Breast epithelium (tissue), 4 donors: ENCODE data around the gene MAP3K3. TPM values are rescaled to one million over a fixed set of nuclear protein-coding genes. Genes with fewer than 3 reads are reported as not detected.
A peak's percentile ranks its signal among the peaks of the same experiment; 100 is the strongest.

Experiments
- DNase-seq, 2 donors: peaks; one replicate each; pipeline ENCODE4 v3.0.0-alpha.2; 2019; ENCODE audit warnings: low spot score in 2 of 2
- H3K27ac ChIP-seq, 2 donors: fragments of 200-600 bp; sonication (generic) in 1 of 2; one replicate each; pipeline ENCODE4 v1.5.1; 2016 to 2019; ENCODE audit warnings: mild to moderate bottlenecking in 1 of 2
- H3K27me3 ChIP-seq, 2 donors: fragments of 200-600 bp; sonication (generic) in 1 of 2; one replicate each; pipeline versions ENCODE4 v1.5.1 to v1.6.0; 2017 to 2019; ENCODE audit warnings: control low read depth in 1 of 2, mild to moderate bottlenecking in 1 of 2
- H3K36me3 ChIP-seq: fragments of 200-600 bp; one replicate; pipeline ENCODE4 v1.5.1; 2019
- H3K4me1 ChIP-seq, 2 donors: fragments of 200-600 bp; sonication (generic); one replicate each; pipeline ENCODE4 v1.5.1; 2016 to 2019; ENCODE audit warnings: control low read depth in 1 of 2
- H3K4me3 ChIP-seq, 3 donors: fragments of 200-600 bp; sonication (generic); 1 replicate in 2 of 3; 2 replicates in 1 of 3; pipeline ENCODE4 v1.5.1; 2016 to 2019; ENCODE audit warnings: mild to moderate bottlenecking in 3 of 3, moderate library complexity in 2 of 3
- H3K9me3 ChIP-seq, 2 donors: fragments of 200-600 bp; sonication (generic) in 1 of 2; one replicate each; pipeline ENCODE4 v1.5.1; 2016 to 2019; ENCODE audit warnings: control low read depth in 1 of 2
- CTCF ChIP-seq, 3 donors: fragments of 450-650 bp; IDR thresholded peaks; one replicate each; pipeline ENCODE4 v1.5.1; 2016 to 2017; ENCODE audit warnings: antibody characterized with exemption in 3 of 3, mild to moderate bottlenecking in 3 of 3, moderate library complexity in 3 of 3
- POLR2A ChIP-seq: fragments of 450-650 bp; IDR thresholded peaks from one replicate; pipeline ENCODE4 v1.6.1; 2016; ENCODE audit warnings: antibody characterized with exemption, mild to moderate bottlenecking, moderate library complexity
- POLR2AphosphoS5 ChIP-seq, 3 donors: sonication (generic); formaldehyde crosslinking; IDR thresholded peaks; one replicate each; pipeline ENCODE4 v1.6.1; 2017; ENCODE audit warnings: antibody characterized with exemption in 3 of 3
- intact Hi-C: fragments of 100-400 bp; cut with DNase I; formaldehyde crosslinking; loops from one replicate; pipeline ENCODE4 v1.15.1; 2023; ENCODE audit warnings: low total_unique reads
- total RNA-seq, 3 donors: library from RNA; depleted of rRNA; stranded (reverse); fragments of >200 nt; gene quantifications; one replicate each; pipeline ENCODE4 v1.1.0, GENCODE V29; 2016

Gene MAP3K3
- total RNA-seq, 3 donors from 2014 or later, result 44.9 to 60.0 (median 47.9) TPM

DNA sequence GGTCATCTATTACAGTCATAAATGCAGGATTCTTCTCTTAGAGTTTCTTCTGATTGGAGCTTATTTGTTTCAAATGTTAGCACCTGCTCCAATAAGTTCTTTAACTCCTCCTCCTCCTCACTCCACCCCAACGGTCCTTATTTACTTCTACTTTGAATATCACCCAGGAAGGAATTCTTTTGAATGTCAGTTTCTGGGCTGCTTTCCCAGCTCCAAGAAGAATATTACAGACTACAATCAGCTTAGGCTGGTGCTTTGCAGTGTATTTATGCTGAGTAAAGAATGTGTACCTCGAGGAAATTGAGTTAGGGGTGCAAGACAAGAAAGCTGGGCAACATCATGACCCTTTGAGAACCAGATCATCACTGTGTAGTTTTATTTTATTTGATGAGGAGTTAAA, 30.8 kb downstream of the MAP3K3 start:
- Histone ChIP-seq H3K36me3 (peaks cover 8% of the 10 kb centered on the region), H3K4me1 (no peaks in the 10 kb centered on the region), H3K9me3 (no peaks in the 10 kb centered on the region), H3K27me3 (no peaks in the 10 kb centered on the region), H3K4me3 (no peak overlapping the region), H3K27ac (no peak overlapping the region)
- no peak for TF ChIP-seq CTCF (IDR thresholded peaks at IDR 0.05)
- no peak for TF ChIP-seq POLR2AphosphoS5 (IDR thresholded peaks at IDR 0.05)
- no peak for TF ChIP-seq POLR2A
- no peak for DNase-seq
- intact Hi-C loops, result loop anchor here (10.0 kb wide), 1 partner anchor 378 kb away; no protein-coding TSS in a partner anchor

DNA sequence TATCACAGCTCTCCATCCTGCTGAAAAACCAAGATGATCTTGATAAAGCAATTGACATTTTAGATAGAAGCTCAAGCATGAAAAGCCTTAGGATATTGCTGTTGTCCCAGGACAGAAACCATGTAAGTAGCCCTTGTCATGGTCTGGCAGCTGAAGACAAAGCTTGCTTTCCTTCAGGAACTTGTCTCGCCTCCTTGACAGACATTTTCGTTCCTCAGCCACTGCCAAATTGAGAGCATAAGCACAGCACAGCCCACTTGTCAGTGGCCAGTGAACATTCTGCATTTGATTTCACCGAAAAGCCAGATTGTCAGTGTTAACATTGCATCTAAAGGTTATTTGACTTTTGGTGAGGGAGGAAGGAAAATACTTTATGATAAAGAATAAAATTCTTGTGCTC, 35.6 kb downstream of the MAP3K3 start:
- H3K9me3 ChIP-seq, result no peaks in the 10 kb centered on the region
- H3K4me1 ChIP-seq, result no peaks in the 10 kb centered on the region
- H3K4me3 ChIP-seq, result no peak overlapping the region
- no peak for DNase-seq
- TF ChIP-seq POLR2AphosphoS5 (IDR thresholded peaks at IDR 0.05) (no peak), POLR2A (no peak), CTCF (IDR thresholded peaks at IDR 0.05) (no peak)
- H3K36me3 ChIP-seq, result peaks cover 5% of the 10 kb centered on the region
- no peak overlapping the region for H3K27ac ChIP-seq
- H3K27me3 ChIP-seq, result no peaks in the 10 kb centered on the region
- intact Hi-C loops, result loop anchor here (10.0 kb wide), 1 partner anchor 383 kb away; no protein-coding TSS in a partner anchor

GRCh38 chr17:63658366-63658765, 36.1 kb downstream of the MAP3K3 start:
- Histone ChIP-seq H3K27ac (no peak overlapping the region), H3K9me3 (no peaks in the 10 kb centered on the region), H3K27me3 (no peaks in the 10 kb centered on the region), H3K4me1 (no peaks in the 10 kb centered on the region), H3K4me3 (no peak overlapping the region), H3K36me3 (no peaks in the 10 kb centered on the region)
- DNase-seq, result no peak
- intact Hi-C loops, result loop anchor here (10.0 kb wide), 1 partner anchor 384 kb away; no protein-coding TSS in a partner anchor
- TF ChIP-seq POLR2AphosphoS5 (IDR thresholded peaks at IDR 0.05) (no peak), CTCF (IDR thresholded peaks at IDR 0.05) (no peak), POLR2A (no peak)

GRCh38 chr17:63659850-63660249, 37.6 kb downstream of the MAP3K3 start:
- H3K27ac ChIP-seq, result no peak overlapping the region
- H3K4me3 ChIP-seq, result no peak overlapping the region
- H3K36me3 ChIP-seq, result no peaks in the 10 kb centered on the region
- no peaks in the 10 kb centered on the region for H3K27me3 ChIP-seq
- H3K4me1 ChIP-seq, result no peaks in the 10 kb centered on the region
- no peak for DNase-seq
- intact Hi-C loops, result loop anchor here (10.0 kb wide), 1 partner anchor 385 kb away; no protein-coding TSS in a partner anchor
- no peak for TF ChIP-seq CTCF (IDR thresholded peaks at IDR 0.05)
- no peak for TF ChIP-seq POLR2AphosphoS5 (IDR thresholded peaks at IDR 0.05)
- no peak for TF ChIP-seq POLR2A
- no peaks in the 10 kb centered on the region for H3K9me3 ChIP-seq

GRCh38 chr17:63665527-63666214, 43.5 kb downstream of the MAP3K3 start:
- H3K36me3 ChIP-seq, result no peaks in the 10 kb centered on the region
- H3K27me3 ChIP-seq, result no peaks in the 10 kb centered on the region
- peak overlapping the region in 1 of 2 donors; percentile 19 for H3K27ac ChIP-seq
- TF ChIP-seq POLR2AphosphoS5 (IDR thresholded peaks at IDR 0.05) (no peak), POLR2A (no peak), CTCF (IDR thresholded peaks at IDR 0.05) (no peak)
- H3K9me3 ChIP-seq, result no peaks in the 10 kb centered on the region
- H3K4me3 ChIP-seq, result no peak overlapping the region
- intact Hi-C loops, result no loop called here
- H3K4me1 ChIP-seq, result no peaks in the 10 kb centered on the region
- DNase-seq, result no peak
